GM18868 (cell line): ENCODE results near the gene TEX26.

Experiments used
- ATAC-seq: cut with Tn5 transposase; IDR thresholded peaks from one replicate; pipeline ENCODE4 v1.9.1; 2021; ENCODE audit warnings: mild to moderate bottlenecking, moderate library complexity; ENCODE audit not compliant: unreplicated experiment

The TEX26 gene

DNA sequence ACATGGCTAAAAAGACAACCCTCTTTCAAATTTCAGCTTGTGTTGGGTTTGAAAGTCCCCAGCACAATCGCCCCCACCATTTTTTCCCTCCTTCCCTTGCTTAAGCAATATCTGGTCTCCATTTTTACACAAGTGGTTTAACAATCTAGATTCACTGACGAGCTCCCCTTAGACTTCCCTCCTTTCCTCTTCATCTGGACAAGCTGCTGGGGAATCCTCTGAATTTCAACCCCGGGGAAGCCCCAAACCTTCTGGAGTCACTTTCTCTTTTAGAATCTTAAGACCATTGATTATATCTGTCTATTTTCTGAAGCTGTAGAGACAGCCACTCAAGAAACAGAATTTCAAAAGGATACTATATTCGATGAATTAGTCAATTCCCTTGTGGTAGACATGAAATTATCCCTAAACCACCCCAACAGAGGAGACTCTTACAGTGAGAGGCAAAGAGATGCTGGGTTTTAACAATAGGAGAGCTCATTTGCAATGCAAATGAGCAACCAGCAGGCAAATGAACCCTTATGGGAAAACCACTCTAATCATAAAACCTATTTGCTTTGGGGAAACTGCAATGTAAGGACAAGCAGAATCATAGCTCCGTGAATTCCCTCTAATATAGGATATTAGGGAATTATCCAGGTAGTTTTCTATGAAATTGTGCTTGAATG is 78.9 kb downstream of the TEX26 start:
- ATAC-seq = no peak

DNA sequence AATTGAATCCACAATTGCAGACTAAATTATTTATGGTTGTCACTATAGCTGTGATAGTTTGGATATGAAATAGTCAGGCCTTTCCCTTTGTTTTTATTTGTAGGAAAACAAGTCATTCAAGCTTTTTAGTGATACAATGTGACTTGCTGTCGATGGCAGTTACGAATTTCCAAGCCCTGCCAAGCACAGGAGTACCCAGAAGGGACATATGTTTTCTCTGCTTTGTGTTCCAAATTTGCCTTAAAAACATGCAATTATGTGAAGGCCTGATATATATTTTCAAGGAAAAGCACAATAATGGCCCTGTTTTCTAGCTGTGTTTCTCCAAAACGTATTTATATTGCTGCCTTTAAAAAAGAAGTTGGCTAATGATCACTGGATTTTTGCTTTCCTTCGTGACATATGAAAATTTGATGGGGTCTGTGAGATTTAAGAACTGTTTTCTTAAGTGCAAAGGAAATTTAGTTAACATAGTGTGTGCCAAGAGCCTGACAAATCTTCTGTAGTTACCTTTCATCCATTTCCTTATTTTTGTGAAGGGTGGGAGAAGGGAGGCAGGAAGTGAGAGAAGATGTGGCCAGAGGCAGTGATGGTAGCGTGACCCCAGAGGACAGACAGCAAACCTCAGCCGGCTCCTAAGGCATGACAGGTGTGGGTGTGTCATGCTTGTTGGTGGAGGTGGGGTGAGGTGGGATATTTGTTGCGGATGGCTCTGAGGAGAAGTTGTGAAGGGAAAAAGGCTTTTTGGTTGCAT is 79.6 kb downstream of the TEX26 start:
- ATAC-seq = peak; percentile 54

DNA sequence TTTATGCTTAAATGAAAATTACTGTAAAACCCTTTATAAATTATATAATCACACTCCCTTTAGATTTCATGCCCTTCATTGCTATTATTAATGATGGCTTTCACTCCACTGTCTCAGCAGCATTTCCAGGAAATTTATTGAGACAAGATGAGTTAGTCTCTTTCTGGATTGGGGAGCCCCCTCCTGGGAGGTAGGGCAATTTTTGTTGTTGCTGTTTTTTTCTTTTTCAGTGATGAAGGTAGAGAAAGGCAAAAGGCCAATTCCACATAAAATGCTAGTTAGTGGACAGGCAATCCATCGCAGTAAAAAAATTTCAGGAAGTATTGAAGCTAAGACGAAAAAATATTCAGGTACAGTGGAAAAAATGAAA is 80.2 kb downstream of the TEX26 start:
- ATAC-seq = no peak

DNA sequence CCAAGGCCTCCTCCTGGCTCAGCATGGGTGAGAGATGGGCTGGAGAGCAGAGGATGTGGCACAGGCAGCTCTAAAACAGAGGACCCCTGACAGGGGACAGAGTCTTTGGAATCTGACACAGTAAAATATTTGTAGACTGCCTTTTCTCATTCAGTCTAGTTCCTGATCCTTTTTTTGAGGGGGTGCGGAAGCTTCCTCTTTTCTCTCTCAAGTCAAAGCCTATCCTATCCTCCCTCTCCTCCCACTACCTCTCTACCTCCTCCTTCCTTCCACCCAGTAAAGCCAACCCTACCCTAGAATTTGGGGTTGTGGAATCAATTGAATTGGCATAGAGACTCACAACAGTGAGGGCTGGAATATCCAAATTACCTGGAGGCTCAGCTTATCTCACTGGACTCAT is 82.0 kb downstream of the TEX26 start:
- no peak for ATAC-seq

DNA sequence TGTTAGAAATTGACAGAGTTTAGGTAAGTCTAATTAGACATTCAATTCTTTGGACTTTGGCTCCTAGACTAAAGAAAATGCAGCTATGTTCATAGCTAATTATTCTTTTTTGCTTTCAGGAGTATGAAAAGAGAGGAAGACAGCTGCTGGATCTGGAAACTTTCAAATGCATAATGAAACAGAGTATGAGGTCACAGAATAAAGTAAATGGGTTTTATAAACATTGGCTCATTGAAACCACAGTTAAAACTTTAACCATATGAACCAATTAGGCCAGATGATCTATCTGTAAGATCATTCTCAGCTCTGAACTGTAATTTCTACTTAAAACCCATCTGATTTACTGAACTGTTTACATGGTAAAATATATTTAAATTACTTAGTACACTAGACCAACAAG is 82.7 kb downstream of the TEX26 start:
- no peak for ATAC-seq

DNA sequence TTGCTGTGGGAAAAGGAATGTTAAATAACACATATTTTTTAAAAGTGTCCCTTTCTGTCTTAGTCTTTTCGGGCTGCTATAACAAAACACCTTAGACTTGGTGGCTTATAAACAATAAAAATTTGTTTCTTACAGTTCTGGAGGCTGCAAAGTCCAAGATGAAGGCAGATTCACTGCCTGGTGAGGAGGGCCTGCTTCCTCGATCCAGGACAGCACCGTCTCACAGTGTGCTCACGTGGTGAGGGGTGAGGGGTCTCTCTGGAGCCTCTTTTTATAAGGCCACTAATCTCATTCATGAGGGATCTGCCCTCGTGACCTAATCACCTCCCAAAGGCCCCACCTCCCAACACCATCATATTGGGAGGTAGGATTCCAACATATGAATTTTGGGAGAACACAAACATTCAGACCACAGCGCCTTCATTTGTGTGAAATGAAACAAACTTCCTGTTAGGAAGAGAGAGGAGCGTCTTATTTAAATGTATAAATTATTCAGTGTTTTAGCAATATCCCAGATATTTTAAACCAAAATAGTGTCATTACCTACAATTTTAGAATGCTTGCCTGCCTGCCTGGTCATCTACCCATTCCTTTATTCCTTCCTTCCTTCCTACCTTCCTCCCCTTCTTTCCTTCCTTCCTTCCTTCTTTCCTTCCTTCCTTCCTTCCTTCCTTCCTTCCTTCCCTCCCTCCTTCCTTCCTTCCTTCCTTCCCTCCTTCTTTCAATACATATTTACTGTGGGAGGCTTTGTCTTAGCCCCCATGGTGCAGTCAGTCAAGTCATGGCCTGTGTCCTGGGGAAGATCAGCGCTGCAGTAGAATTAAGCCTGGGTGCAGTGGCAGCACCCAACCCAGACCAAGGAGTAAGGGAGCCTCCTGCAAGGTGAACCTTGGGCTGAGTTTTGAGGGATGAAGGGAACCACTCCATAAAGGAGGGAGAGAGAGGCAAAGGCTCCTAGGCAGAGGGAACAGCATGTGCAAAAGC is 84.2 kb downstream of the TEX26 start:
- ATAC-seq = no peak

DNA sequence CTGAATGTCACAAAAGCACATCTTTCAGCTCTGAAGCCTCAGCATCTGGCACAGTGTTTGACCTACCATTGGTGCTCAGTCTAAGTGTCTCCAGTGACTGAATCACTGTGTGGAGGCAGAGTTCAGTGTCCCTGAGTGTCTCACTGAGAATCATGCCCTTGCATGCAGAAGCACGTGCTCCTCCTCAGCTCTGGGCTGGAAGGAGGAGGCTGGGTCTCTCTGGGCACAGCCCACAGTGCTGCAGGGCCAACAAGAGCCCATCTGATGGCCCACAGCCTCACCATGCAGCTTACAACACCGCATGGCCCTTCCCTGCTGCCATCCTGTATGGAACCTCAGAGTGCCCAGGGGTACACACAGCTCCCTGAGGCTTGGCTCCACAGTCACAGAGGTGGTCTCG is 86.1 kb downstream of the TEX26 start:
- no peak for ATAC-seq

DNA sequence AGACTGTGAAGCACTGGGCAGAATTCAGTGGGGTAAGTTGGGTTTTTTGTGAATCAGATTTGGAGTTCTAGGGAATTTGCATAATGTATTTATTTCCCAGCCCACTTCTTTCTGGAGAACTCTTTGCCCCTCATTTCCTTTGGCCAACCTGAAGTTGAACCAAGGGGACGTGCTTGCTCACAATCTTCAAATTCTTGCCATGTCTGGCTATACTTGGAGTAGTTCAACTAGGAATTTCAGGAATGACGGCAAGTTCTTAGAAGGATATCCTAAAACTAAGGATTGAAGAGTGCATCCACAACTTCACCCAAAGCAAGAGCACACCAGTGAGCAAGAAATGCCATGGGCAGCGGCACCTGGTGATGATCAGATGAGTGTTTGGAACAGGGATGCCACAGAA is 88.5 kb downstream of the TEX26 start:
- ATAC-seq = no peak

DNA sequence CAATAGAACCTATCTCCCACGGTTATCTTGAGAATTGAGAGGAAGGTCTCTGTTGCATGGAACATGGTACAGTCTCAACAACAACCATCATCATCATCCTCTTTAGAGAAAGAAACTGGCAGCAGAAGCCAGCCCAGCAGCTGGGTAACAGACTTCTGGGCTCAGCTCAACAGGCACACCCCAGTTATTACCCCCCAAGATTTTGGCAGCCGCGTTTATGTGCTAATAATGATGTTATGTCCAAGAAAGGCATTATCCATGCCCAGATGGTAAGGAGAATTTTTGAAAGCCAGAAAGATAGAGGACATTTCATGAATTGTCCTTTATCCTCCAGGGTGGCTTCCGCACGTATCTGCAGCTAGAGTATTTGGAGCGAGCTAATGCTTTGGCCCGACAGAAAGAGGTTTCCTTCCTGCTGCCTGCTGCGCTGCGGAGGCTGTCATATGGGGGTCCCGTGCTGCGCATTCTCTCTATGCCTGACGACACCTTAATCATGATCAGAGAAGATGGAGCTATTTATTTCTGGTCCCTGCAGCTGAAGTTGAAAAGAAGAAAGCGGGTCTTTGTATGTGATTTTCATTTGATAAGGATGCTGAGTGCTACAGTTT is 89.9 kb downstream of the TEX26 start:
- ATAC-seq = no peak

DNA sequence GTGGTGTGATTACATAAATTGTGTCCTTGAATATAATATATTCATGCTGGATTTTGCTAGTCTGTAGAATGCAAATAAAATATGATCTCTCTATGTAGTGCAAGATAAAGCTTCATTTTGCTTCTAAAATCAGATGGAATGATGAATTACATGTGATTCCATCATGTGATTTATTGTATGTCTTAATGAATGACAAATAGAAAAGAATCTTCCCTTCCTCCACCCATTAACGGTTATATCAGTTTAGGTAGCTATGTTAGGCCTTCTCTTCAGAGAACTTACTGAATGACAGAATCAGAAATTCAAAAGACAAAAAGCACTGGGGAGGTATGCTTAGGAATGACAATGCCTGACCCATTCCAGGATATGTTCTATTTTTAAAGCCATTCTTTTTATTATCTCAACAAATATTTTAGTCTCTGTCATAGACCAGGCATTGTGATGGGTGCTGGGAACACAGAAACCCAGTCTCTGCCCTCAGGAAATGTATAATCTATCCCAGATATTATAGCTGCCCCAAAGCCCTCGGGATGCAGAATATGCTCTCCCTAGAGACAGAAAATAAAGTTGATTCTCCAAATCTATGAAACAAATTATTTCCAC is 90.6 kb downstream of the TEX26 start:
- ATAC-seq = no peak
